Measurements from ENCODE around the gene ASPHD2. TPM values are rescaled to one million over a fixed set of nuclear protein-coding genes. Genes with fewer than 3 reads are reported as not detected.

ASPHD2 gene
- total RNA-seq, 1 donor from 2014 or later, result 14.2 TPM

- Mint-ChIP-seq H3K4me1 (ENCODE audit: low read depth) (peaks cover 56% of the 10 kb centered on the region), H3K27ac (peak overlapping the region; percentile 80), H3K9me3 (no peaks in the 10 kb centered on the region), H3K4me3 (ENCODE audit: low read depth) (peak overlapping the region; percentile 74), H3K27me3 (ENCODE audit: low read depth) (no peaks in the 10 kb centered on the region), H3K36me3 (ENCODE audit: low read depth) (peaks cover 66% of the 10 kb centered on the region)
- intact Hi-C loops (cut with micrococcal nuclease), result no loop called here
- no peak for DNase-seq (ENCODE audit: low spot score)
Measured at GRCh38 chr22:26477341-26477731, 48.3 kb downstream of the ASPHD2 start.

DNA sequence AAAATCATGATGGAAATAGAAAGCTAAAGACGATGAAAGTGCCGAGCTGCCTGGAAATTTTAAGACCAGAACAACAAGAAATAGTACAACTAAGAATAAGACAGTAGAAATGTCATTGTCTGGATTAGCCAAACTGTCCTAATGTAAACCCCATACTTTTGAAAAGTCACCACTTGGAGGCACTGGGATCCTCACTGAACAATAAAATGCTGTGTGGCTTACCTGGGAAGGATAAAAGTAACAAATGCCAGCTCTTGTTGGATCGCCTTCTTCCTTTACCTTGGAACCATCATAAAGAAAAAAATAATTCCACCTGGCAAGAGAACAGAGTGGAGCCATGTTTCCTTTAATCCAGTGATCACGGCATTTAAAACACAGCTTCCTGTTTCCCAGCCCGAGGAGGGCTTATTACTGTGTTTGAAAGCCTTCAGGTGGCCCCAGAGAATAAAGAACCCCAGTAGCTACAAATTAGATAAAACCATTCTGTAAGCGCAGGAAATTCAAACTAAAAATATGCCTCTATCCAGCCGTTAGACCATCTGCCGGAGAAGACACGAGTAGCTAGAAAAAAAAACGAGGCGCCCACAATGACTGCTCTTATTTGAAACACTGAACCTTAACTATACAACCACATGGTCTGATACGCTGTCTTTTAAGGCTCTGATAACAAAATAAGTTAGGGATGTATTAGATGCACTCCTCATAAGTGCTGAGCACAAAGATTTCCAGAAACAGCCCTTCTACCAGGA is 50.2 kb downstream of the ASPHD2 start:
- H3K36me3 Mint-ChIP-seq (ENCODE audit: low read depth), result peaks cover 55% of the 10 kb centered on the region
- H3K4me3 Mint-ChIP-seq (ENCODE audit: low read depth), result peak overlapping the region; percentile 77
- peaks cover 65% of the 10 kb centered on the region for H3K4me1 Mint-ChIP-seq (ENCODE audit: low read depth)
- no peaks in the 10 kb centered on the region for H3K9me3 Mint-ChIP-seq
- DNase-seq (ENCODE audit: low spot score), result no peak
- H3K27ac Mint-ChIP-seq, result peak overlapping the region; percentile 86
- intact Hi-C loops (cut with micrococcal nuclease), result no loop called here
- H3K27me3 Mint-ChIP-seq (ENCODE audit: low read depth), result no peaks in the 10 kb centered on the region

DNA sequence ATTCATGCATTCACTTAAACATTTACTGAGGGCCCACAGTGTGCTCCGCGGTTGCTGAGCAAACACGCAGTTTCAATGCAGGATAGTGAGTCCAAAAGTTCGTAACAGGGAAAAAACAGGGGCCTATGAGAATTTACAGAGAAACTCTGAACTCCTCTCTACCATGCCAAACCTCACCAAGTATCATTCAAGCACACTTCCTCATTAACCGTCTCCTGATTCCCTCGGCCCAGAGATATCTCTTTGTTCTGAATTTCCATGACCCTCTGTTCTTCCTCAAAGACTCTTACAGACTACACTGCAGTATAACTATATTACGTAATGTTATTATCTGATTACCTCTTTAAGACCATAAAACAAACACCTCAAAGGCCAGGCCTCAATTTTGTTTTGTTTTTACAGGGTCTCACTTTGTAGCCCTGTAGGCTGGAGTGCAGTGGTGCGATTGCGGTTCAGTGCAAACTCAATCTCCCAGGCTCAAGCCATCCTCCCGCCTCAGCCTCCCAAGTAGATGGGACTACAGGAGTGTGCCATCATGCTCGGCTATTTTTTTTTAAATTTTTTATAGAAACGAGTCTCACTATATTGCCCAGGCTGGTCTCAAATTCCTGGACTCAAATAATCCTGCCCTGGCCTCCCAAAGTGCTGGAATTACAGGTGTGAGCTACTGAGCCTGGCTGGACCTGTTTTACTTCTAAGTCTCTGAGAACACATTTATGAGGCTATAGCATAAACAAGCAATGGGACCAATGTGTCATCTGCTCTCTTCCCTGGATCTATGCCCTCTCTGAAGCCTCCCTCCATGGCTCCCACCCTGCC is 50.9 kb downstream of the ASPHD2 start:
- intact Hi-C loops (cut with micrococcal nuclease), result loop anchor here (5.0 kb wide), 1 partner anchor 192 kb away; no protein-coding TSS in a partner anchor
- Mint-ChIP-seq H3K4me1 (ENCODE audit: low read depth) (peaks cover 65% of the 10 kb centered on the region), H3K4me3 (ENCODE audit: low read depth) (peak overlapping the region; percentile 77), H3K27me3 (ENCODE audit: low read depth) (no peaks in the 10 kb centered on the region), H3K36me3 (ENCODE audit: low read depth) (peaks cover 50% of the 10 kb centered on the region), H3K9me3 (no peaks in the 10 kb centered on the region), H3K27ac (peak overlapping the region; percentile 86)
- DNase-seq (ENCODE audit: low spot score), result no peak

GRCh38 chr22:26480611-26480932 is 51.5 kb downstream of the ASPHD2 start:
- DNase-seq (ENCODE audit: low spot score), result no peak
- peak overlapping the region; percentile 86 for H3K27ac Mint-ChIP-seq
- peaks cover 49% of the 10 kb centered on the region for H3K36me3 Mint-ChIP-seq (ENCODE audit: low read depth)
- peak overlapping the region; percentile 77 for H3K4me3 Mint-ChIP-seq (ENCODE audit: low read depth)
- H3K4me1 Mint-ChIP-seq (ENCODE audit: low read depth), result peaks cover 70% of the 10 kb centered on the region
- no peaks in the 10 kb centered on the region for H3K9me3 Mint-ChIP-seq
- intact Hi-C loops (cut with micrococcal nuclease), result loop anchor here (5.0 kb wide), 1 partner anchor 192 kb away; no protein-coding TSS in a partner anchor
- no peaks in the 10 kb centered on the region for H3K27me3 Mint-ChIP-seq (ENCODE audit: low read depth)

DNA sequence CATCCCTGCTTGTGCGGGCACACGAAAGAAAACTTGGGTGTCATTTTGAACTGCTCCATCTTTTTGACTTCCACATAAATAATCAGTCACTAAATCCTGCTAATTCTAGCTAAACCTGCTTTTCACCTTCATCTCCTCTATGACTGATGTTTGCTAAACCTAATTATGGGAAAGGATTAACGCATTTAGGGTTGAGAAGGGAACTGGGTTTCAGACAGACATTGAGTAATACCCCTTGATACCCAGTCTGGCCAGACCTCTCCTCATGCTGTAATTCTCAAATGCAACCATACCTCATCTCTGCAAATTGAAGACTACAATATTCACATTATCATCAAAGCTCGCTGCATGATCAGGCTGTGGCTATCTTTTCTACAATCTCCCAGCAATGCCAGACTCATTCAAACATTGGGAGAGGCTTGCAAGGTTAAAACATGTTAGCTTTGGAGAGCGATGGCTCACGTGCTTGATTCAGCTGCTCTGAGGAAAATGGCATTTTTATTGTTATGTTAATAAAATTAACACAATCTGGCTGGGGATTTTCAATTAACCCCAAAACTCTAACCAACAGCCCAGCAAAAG is 52.1 kb downstream of the ASPHD2 start:
- Mint-ChIP-seq H3K36me3 (ENCODE audit: low read depth) (peaks cover 49% of the 10 kb centered on the region), H3K4me1 (ENCODE audit: low read depth) (peaks cover 76% of the 10 kb centered on the region), H3K27me3 (ENCODE audit: low read depth) (no peaks in the 10 kb centered on the region), H3K27ac (peak overlapping the region; percentile 86), H3K4me3 (ENCODE audit: low read depth) (peak overlapping the region; percentile 77), H3K9me3 (no peaks in the 10 kb centered on the region)
- intact Hi-C loops (cut with micrococcal nuclease), result loop anchor here (5.0 kb wide), 1 partner anchor 191 kb away; no protein-coding TSS in a partner anchor
- no peak for DNase-seq (ENCODE audit: low spot score)

- Mint-ChIP-seq H3K27ac (peak overlapping the region; percentile 86), H3K4me3 (ENCODE audit: low read depth) (peak overlapping the region; percentile 89), H3K9me3 (no peaks in the 10 kb centered on the region), H3K36me3 (ENCODE audit: low read depth) (peaks cover 44% of the 10 kb centered on the region), H3K27me3 (ENCODE audit: low read depth) (no peaks in the 10 kb centered on the region), H3K4me1 (ENCODE audit: low read depth) (peaks cover 74% of the 10 kb centered on the region)
- intact Hi-C loops (cut with micrococcal nuclease), result loop anchor here (2.0 to 5.0 kb wide), 3 partner anchors 31 to 191 kb away; partner anchors contain the start of genes ASPHD2 and TFIP11
- no peak for DNase-seq (ENCODE audit: low spot score)
Measured at GRCh38 chr22:26481694-26482093, 52.6 kb downstream of the ASPHD2 start.

- Mint-ChIP-seq H3K27ac (peak overlapping the region; percentile 86), H3K36me3 (ENCODE audit: low read depth) (peaks cover 39% of the 10 kb centered on the region), H3K4me1 (ENCODE audit: low read depth) (peaks cover 69% of the 10 kb centered on the region), H3K4me3 (ENCODE audit: low read depth) (peak overlapping the region; percentile 89), H3K9me3 (no peaks in the 10 kb centered on the region), H3K27me3 (ENCODE audit: low read depth) (no peaks in the 10 kb centered on the region)
- DNase-seq (ENCODE audit: low spot score), result no peak
- intact Hi-C loops (cut with micrococcal nuclease), result loop anchor here (2.0 to 5.0 kb wide), 3 partner anchors 31 to 190 kb away; partner anchors contain the start of genes ASPHD2 and TFIP11
Measured at GRCh38 chr22:26482161-26482560, 53.1 kb downstream of the ASPHD2 start.

GRCh38 chr22:26483043-26483438 is 54.0 kb downstream of the ASPHD2 start:
- H3K36me3 Mint-ChIP-seq (ENCODE audit: low read depth), result peaks cover 37% of the 10 kb centered on the region
- DNase-seq (ENCODE audit: low spot score), result no peak

GRCh38 chr22:26483439-26484359 is 54.6 kb downstream of the ASPHD2 start, which contains the start of the genes HPS4 and SRRD:
Gene HPS4 (minus strand): TSS chr22:26483783. CDS start chr22:26481762, 2,021 bp downstream.
Gene SRRD (plus strand): TSS chr22:26483877. CDS start chr22:26483891, 14 bp downstream.
- H3K9me3 Mint-ChIP-seq, result no peaks in the 10 kb centered on the region
- no peaks in the 10 kb centered on the region for H3K27me3 Mint-ChIP-seq (ENCODE audit: low read depth)
- DNase-seq (ENCODE audit: low spot score), result peak; percentile 90
- intact Hi-C loops (cut with micrococcal nuclease), result loop anchor here (2.0 to 5.0 kb wide), 3 partner anchors 29 to 189 kb away; partner anchors contain the start of genes ASPHD2 and TFIP11
- H3K4me1 Mint-ChIP-seq (ENCODE audit: low read depth), result peaks cover 60% of the 10 kb centered on the region
- H3K27ac Mint-ChIP-seq, result peak within 1 kb of the TSS; percentile 86
- peak within 1 kb of the TSS; percentile 89 for H3K4me3 Mint-ChIP-seq (ENCODE audit: low read depth)
- H3K36me3 Mint-ChIP-seq (ENCODE audit: low read depth), result peaks cover 39% of the 10 kb centered on the region

More at GRCh38 chr22:26483043-26483438, 54.0 kb downstream of the ASPHD2 start:
- H3K4me3 Mint-ChIP-seq (ENCODE audit: low read depth), result peak overlapping the region; percentile 89
- peaks cover 60% of the 10 kb centered on the region for H3K4me1 Mint-ChIP-seq (ENCODE audit: low read depth)
- no peaks in the 10 kb centered on the region for H3K9me3 Mint-ChIP-seq
- peak overlapping the region; percentile 86 for H3K27ac Mint-ChIP-seq
- no peaks in the 10 kb centered on the region for H3K27me3 Mint-ChIP-seq (ENCODE audit: low read depth)
- intact Hi-C loops (cut with micrococcal nuclease), result loop anchor here (2.0 to 5.0 kb wide), 3 partner anchors 30 to 189 kb away; partner anchors contain the start of genes ASPHD2 and TFIP11

- H3K36me3 Mint-ChIP-seq (ENCODE audit: low read depth), result peaks cover 39% of the 10 kb centered on the region
- peak overlapping the region; percentile 89 for H3K4me3 Mint-ChIP-seq (ENCODE audit: low read depth)
- peak overlapping the region; percentile 84 for H3K27ac Mint-ChIP-seq
- no peak for DNase-seq (ENCODE audit: low spot score)
- no peaks in the 10 kb centered on the region for H3K9me3 Mint-ChIP-seq
- no peaks in the 10 kb centered on the region for H3K27me3 Mint-ChIP-seq (ENCODE audit: low read depth)
- peaks cover 53% of the 10 kb centered on the region for H3K4me1 Mint-ChIP-seq (ENCODE audit: low read depth)
- intact Hi-C loops (cut with micrococcal nuclease), result loop anchor here (5.0 kb wide), 1 partner anchor 188 kb away; no protein-coding TSS in a partner anchor
Measured at GRCh38 chr22:26484360-26484706, 55.3 kb downstream of the ASPHD2 start.

DNA sequence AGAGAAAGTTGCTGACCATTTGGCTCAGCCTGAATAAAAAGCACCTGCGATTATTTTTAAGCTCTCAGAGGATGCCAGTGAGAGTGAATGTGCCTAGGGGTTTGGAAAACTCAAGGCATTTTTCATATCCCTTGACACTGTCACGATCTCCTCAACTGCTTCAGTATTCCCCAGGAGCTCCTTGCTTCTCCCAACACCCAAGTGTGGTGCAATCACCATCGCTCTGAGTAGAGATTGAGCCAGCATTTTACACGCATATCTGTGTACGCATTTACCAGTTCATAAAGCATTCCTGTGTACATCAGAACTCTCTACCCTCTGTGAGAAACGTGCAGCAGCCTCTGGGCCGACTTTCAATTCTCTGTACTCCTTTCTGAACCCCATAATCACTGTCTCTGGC is 56.0 kb downstream of the ASPHD2 start:
- no peaks in the 10 kb centered on the region for H3K27me3 Mint-ChIP-seq (ENCODE audit: low read depth)
- H3K4me1 Mint-ChIP-seq (ENCODE audit: low read depth), result peaks cover 46% of the 10 kb centered on the region
- H3K36me3 Mint-ChIP-seq (ENCODE audit: low read depth), result peaks cover 39% of the 10 kb centered on the region
- intact Hi-C loops (cut with micrococcal nuclease), result no loop called here
- H3K9me3 Mint-ChIP-seq, result no peaks in the 10 kb centered on the region
- H3K4me3 Mint-ChIP-seq (ENCODE audit: low read depth), result peak overlapping the region; percentile 58
- no peak for DNase-seq (ENCODE audit: low spot score)
- peak overlapping the region; percentile 20 for H3K27ac Mint-ChIP-seq

Data from activated T-helper 2 cell treated with anti-CD3 and anti-CD28 coated beads, Interferon-gamma antibody, Interleukin-2, Interleukin-4, amounts not matched to agents 10 μg/mL and 5 μg/mL and 100 μg/mL, durations not matched to agents 14 hours and 24 hours and 36 hours (primary cell).